ENCODE measurements around the gene CYB561. TPM values are rescaled to one million over a fixed set of nuclear protein-coding genes. Genes with fewer than 3 reads are reported as not detected.
A peak's percentile ranks its signal among the peaks of the same experiment; 100 is the strongest.

CYB561 gene
- total and polyA plus RNA-seq, 4 donors: 41.2 to 97.9 (median 45.8) TPM

GRCh38 chr17:63429766-63430165, 16.3 kb downstream of the CYB561 start:
- no peaks in the 10 kb centered on the region for H3K9me3 ChIP-seq (ENCODE audit: control insufficient read depth in 4 of 4, insufficient read depth in 3 of 4, low read length in 3 of 4)
- H3K4me1 ChIP-seq (ENCODE audit: control insufficient read depth in 5 of 5, insufficient read depth in 5 of 5, low read length in 5 of 5): peaks cover 0 to 25% (median 10%) of the 10 kb centered on the region in 5 donors
- no peak overlapping the region for H3K9ac ChIP-seq (ENCODE audit: insufficient read depth in 1 of 2, low read length in 2 of 2)
- ATAC-seq (ENCODE audit: insufficient read depth, low FRiP score): no peak
- DNase-seq: no peak
- no peaks in the 10 kb centered on the region for H3K27me3 ChIP-seq (ENCODE audit: control insufficient read depth in 3 of 3, insufficient read depth in 3 of 3, low read length in 2 of 3)
- H3K27ac ChIP-seq (ENCODE audit: low read depth in 1 of 2, low read length in 1 of 2): no peak overlapping the region
- H3K36me3 ChIP-seq (ENCODE audit: control insufficient read depth in 4 of 4, insufficient read depth in 4 of 4, low read length in 4 of 4): peaks cover 0 to 5% (median under 1%) of the 10 kb centered on the region in 4 donors
- WGBS, 2 donors: 92 to 97% methylated on average over 7 of the region's 7 CpGs
- TF ChIP-seq CTCF (IDR thresholded peaks at IDR 0.05; ENCODE audit: control extremely low read depth, extremely low read depth): no peak
- no peak overlapping the region for H3K4me3 ChIP-seq

- ATAC-seq (ENCODE audit: insufficient read depth, low FRiP score): no peak
- no peak for TF ChIP-seq CTCF (IDR thresholded peaks at IDR 0.05; ENCODE audit: control extremely low read depth, extremely low read depth)
- H3K27ac ChIP-seq (ENCODE audit: low read depth in 1 of 2, low read length in 1 of 2): no peak overlapping the region
- H3K4me3 ChIP-seq: no peak overlapping the region
- H3K36me3 ChIP-seq (ENCODE audit: control insufficient read depth in 4 of 4, insufficient read depth in 4 of 4, low read length in 4 of 4): peaks cover 0 to 18% (median 3%) of the 10 kb centered on the region in 4 donors
- no peak overlapping the region for H3K9ac ChIP-seq (ENCODE audit: insufficient read depth in 1 of 2, low read length in 2 of 2)
- H3K9me3 ChIP-seq (ENCODE audit: control insufficient read depth in 4 of 4, insufficient read depth in 3 of 4, low read length in 3 of 4): no peaks in the 10 kb centered on the region
- peak in 1 of 3 donors; percentile 6 for DNase-seq
- WGBS, 2 donors: 45 to 57% methylated on average over 2 of the region's 2 CpGs
- no peaks in the 10 kb centered on the region for H3K27me3 ChIP-seq (ENCODE audit: control insufficient read depth in 3 of 3, insufficient read depth in 3 of 3, low read length in 2 of 3)
- peaks cover 0 to 6% (median 0%) of the 10 kb centered on the region in 5 donors for H3K4me1 ChIP-seq (ENCODE audit: control insufficient read depth in 5 of 5, insufficient read depth in 5 of 5, low read length in 5 of 5)
These were observed 19.2 kb downstream of the CYB561 start for GRCh38 chr17:63426917-63427308.

DNA sequence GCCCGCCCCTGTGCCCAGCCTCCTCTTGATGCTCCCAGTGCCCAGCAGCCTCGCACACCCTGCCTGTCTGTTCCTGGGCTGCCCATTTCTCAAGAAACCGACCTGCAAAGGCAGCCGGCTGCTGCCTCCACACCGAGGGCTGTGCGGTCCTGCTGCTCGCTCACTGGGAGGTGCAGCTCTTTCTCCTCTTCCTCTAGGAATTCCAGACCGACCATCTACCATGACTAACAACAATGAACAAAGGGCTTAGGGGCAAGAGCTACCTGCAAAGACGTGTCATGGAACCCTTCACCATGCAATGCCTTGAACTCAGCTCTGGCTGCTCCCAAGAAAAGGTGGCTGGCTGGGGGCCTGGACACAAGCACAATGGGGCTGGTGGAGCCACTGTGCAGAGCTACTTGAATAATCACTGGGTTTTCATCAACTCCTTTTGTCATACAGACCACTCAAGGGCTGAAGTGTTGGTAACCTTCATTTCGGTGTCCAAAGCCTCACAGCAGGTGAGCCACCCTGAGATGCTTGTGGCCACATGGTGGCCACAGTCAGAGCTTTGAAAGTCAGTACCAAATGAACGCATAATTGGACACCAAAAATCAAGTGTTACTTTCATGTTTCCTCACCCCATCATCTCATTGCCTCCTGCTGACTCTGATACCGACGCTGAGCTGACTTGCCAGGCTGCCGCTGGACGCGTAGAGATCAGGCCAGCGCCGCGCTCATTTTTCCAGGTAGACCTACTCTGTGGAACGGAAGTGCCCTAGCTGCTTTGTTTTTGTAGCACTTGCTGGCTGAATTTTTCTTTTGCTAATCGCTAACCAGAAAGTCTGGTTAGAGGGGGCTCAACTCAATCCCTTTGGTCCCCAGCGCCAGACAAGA, 19.8 kb downstream of the CYB561 start:
- no peaks in the 10 kb centered on the region for H3K9me3 ChIP-seq (ENCODE audit: control insufficient read depth in 4 of 4, insufficient read depth in 3 of 4, low read length in 3 of 4)
- DNase-seq (peak in 1 of 3 donors; percentile 7), ATAC-seq (ENCODE audit: insufficient read depth, low FRiP score) (no peak)
- H3K27me3 ChIP-seq (ENCODE audit: control insufficient read depth in 3 of 3, insufficient read depth in 3 of 3, low read length in 2 of 3): no peaks in the 10 kb centered on the region
- no peak overlapping the region for H3K4me3 ChIP-seq
- no peak for TF ChIP-seq CTCF (IDR thresholded peaks at IDR 0.05; ENCODE audit: control extremely low read depth, extremely low read depth)
- peaks cover 0 to 4% (median 0%) of the 10 kb centered on the region in 5 donors for H3K4me1 ChIP-seq (ENCODE audit: control insufficient read depth in 5 of 5, insufficient read depth in 5 of 5, low read length in 5 of 5)
- peaks cover 0 to 25% (median 6%) of the 10 kb centered on the region in 4 donors for H3K36me3 ChIP-seq (ENCODE audit: control insufficient read depth in 4 of 4, insufficient read depth in 4 of 4, low read length in 4 of 4)
- 90 to 91% methylated on average over 22 of the region's 22 CpGs for WGBS, 2 donors
- H3K9ac ChIP-seq (ENCODE audit: insufficient read depth in 1 of 2, low read length in 2 of 2): no peak overlapping the region
- no peak overlapping the region for H3K27ac ChIP-seq (ENCODE audit: low read depth in 1 of 2, low read length in 1 of 2)

Measured in lung (tissue), 12 donors.